ENCODE results near the gene FRMD3. TPM values are rescaled to one million over a fixed set of nuclear protein-coding genes. Genes with fewer than 3 reads are reported as not detected.

FRMD3 gene
- total and polyA plus RNA-seq, 2 donors (not counting 1 experiment from before 2014, with no cell fraction given): 0.19 to 0.66 TPM

DNA sequence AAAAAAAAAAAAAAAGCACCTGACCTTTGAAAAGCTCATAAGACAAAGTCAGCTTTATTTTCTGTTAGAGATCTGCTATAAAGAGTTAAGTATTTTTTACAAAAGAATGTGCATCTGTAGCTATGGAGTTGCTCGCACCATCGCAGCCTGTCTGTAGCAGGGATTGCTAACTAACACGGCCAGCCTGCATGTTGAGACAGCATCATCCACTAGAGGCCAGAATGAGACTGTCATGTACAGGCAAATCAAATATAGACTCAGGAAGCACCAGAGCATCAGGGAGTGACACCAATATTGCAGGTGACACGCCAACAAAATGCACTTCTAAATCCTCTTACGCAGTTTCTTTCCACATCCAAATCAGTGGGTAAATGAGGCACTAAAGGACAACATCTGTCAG is 339.0 kb downstream of the FRMD3 start:
- no peaks in the 10 kb centered on the region for H3K36me3 ChIP-seq (ENCODE audit: control insufficient read depth, insufficient read depth, low read length)
- DNase-seq (ENCODE audit: low read depth in 2 of 2): peak; percentile 19 to 50
- TF ChIP-seq, protein P1, sequence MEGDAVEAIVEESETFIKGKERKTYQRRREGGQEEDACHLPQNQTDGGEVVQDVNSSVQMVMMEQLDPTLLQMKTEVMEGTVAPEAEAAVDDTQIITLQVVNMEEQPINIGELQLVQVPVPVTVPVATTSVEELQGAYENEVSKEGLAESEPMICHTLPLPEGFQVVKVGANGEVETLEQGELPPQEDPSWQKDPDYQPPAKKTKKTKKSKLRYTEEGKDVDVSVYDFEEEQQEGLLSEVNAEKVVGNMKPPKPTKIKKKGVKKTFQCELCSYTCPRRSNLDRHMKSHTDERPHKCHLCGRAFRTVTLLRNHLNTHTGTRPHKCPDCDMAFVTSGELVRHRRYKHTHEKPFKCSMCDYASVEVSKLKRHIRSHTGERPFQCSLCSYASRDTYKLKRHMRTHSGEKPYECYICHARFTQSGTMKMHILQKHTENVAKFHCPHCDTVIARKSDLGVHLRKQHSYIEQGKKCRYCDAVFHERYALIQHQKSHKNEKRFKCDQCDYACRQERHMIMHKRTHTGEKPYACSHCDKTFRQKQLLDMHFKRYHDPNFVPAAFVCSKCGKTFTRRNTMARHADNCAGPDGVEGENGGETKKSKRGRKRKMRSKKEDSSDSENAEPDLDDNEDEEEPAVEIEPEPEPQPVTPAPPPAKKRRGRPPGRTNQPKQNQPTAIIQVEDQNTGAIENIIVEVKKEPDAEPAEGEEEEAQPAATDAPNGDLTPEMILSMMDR (conservative IDR thresholded peaks at IDR 0.05 in 1 of 2, IDR thresholded peaks at IDR 0.05 in 1 of 2; ENCODE audit: low read depth in 1 of 2, low read length in 2 of 2): peak; percentile 32 to 41
- TF ChIP-seq EZH2 (IDR thresholded peaks at IDR 0.05; ENCODE audit: low read length, missing control alignments): no peak

DNA sequence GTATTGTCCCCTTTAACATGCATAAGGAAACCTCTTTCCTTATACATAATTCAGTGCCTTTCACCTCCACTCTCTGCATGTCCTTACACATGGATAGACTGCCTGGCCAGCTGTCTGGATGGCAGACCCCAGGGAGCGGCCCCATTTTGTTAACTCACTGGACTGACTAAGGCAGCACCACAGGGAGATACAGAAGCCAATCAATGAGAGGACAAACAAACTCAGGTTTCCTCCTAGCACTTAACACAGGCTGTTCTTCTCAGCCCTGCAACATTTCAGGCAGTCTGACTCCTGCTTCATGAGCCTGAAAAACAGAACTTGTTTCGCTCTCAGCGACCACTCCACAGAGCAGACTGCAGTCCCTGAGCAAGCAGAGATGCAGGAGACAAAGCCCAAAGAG is 339.8 kb downstream of the FRMD3 start:
- Histone ChIP-seq H3K9me3 (ENCODE audit: control insufficient read depth, insufficient read depth, low read depth, low read length) (no peaks in the 10 kb centered on the region), H2AFZ (ENCODE audit: low read length) (no peak overlapping the region), H3K79me2 (ENCODE audit: control insufficient read depth, insufficient read depth, low read length) (no peaks in the 10 kb centered on the region), H3K4me1 (ENCODE audit: control insufficient read depth, extremely low read depth, insufficient read depth, low read length) (no peaks in the 10 kb centered on the region), H3K4me2 (ENCODE audit: extremely low read depth, insufficient read depth, low read length) (no peak overlapping the region), H3K27me3 (ENCODE audit: control insufficient read depth, insufficient read depth, low read length) (peaks cover 4% of the 10 kb centered on the region), H3K9ac (ENCODE audit: insufficient read depth, low read length) (no peak overlapping the region), H3K36me3 (ENCODE audit: control insufficient read depth, insufficient read depth, low read length) (no peaks in the 10 kb centered on the region), H3K27ac (ENCODE audit: insufficient read depth, low read length) (no peak overlapping the region), H4K20me1 (ENCODE audit: control insufficient read depth, extremely low read depth, insufficient read depth, low read length) (no peaks in the 10 kb centered on the region), H3K4me3 (replicated peaks in 1 of 4; ENCODE audit: control extremely low read depth in 1 of 4, insufficient read depth in 1 of 4, low read depth in 3 of 4, low read length in 4 of 4) (no peak overlapping the region)
- no peak for DNase-seq (ENCODE audit: low read depth in 2 of 2)
- no peak for TF ChIP-seq EZH2 (IDR thresholded peaks at IDR 0.05; ENCODE audit: low read length, missing control alignments)
- TF ChIP-seq, protein P1 (conservative IDR thresholded peaks at IDR 0.05 in 1 of 2, IDR thresholded peaks at IDR 0.05 in 1 of 2; ENCODE audit: low read depth in 1 of 2, low read length in 2 of 2): no peak

More for the DNA sequence above, 339.0 kb downstream of the FRMD3 start:
- H3K79me2 ChIP-seq (ENCODE audit: control insufficient read depth, insufficient read depth, low read length): no peaks in the 10 kb centered on the region
- no peaks in the 10 kb centered on the region for H3K4me1 ChIP-seq (ENCODE audit: control insufficient read depth, extremely low read depth, insufficient read depth, low read length)
- no peak overlapping the region for H3K27ac ChIP-seq (ENCODE audit: insufficient read depth, low read length)
- no peaks in the 10 kb centered on the region for H4K20me1 ChIP-seq (ENCODE audit: control insufficient read depth, extremely low read depth, insufficient read depth, low read length)
- H3K4me3 ChIP-seq (replicated peaks in 1 of 4; ENCODE audit: control extremely low read depth in 1 of 4, insufficient read depth in 1 of 4, low read depth in 3 of 4, low read length in 4 of 4): no peak overlapping the region
- H3K9me3 ChIP-seq (ENCODE audit: control insufficient read depth, insufficient read depth, low read depth, low read length): no peaks in the 10 kb centered on the region
- H3K27me3 ChIP-seq (ENCODE audit: control insufficient read depth, insufficient read depth, low read length): peaks cover 4% of the 10 kb centered on the region
- H2AFZ ChIP-seq (ENCODE audit: low read length): no peak overlapping the region
- H3K4me2 ChIP-seq (ENCODE audit: extremely low read depth, insufficient read depth, low read length): no peak overlapping the region
- H3K9ac ChIP-seq (ENCODE audit: insufficient read depth, low read length): no peak overlapping the region

GRCh38 chr9:83197591-83197990 is 340.6 kb downstream of the FRMD3 start:
- peaks cover 4% of the 10 kb centered on the region for H3K27me3 ChIP-seq (ENCODE audit: control insufficient read depth, insufficient read depth, low read length)
- no peak overlapping the region for H2AFZ ChIP-seq (ENCODE audit: low read length)
- no peak overlapping the region for H3K9ac ChIP-seq (ENCODE audit: insufficient read depth, low read length)
- H3K4me1 ChIP-seq (ENCODE audit: control insufficient read depth, extremely low read depth, insufficient read depth, low read length): no peaks in the 10 kb centered on the region
- no peaks in the 10 kb centered on the region for H3K36me3 ChIP-seq (ENCODE audit: control insufficient read depth, insufficient read depth, low read length)
- H3K79me2 ChIP-seq (ENCODE audit: control insufficient read depth, insufficient read depth, low read length): no peaks in the 10 kb centered on the region
- H3K27ac ChIP-seq (ENCODE audit: insufficient read depth, low read length): no peak overlapping the region
- no peaks in the 10 kb centered on the region for H3K9me3 ChIP-seq (ENCODE audit: control insufficient read depth, insufficient read depth, low read depth, low read length)
- H4K20me1 ChIP-seq (ENCODE audit: control insufficient read depth, extremely low read depth, insufficient read depth, low read length): no peaks in the 10 kb centered on the region
- no peak overlapping the region for H3K4me2 ChIP-seq (ENCODE audit: extremely low read depth, insufficient read depth, low read length)
- no peak overlapping the region for H3K4me3 ChIP-seq (replicated peaks in 1 of 4; ENCODE audit: control extremely low read depth in 1 of 4, insufficient read depth in 1 of 4, low read depth in 3 of 4, low read length in 4 of 4)
- DNase-seq (ENCODE audit: low read depth in 2 of 2): no peak
- no peak for TF ChIP-seq EZH2 (IDR thresholded peaks at IDR 0.05; ENCODE audit: low read length, missing control alignments)

All from fibroblast of lung (primary cell).